ENCODE data around the gene MYRIP.

- TF ChIP-seq CTCF (conservative IDR thresholded peaks at IDR 0.05; ENCODE audit: low read depth in 2 of 2) (no peak), ZNF331 (CRISPR knock-in tag; IDR thresholded peaks at IDR 0.05; ENCODE audit: low read depth) (no peak), POLR2AphosphoS5 (IDR thresholded peaks at IDR 0.05; ENCODE audit: low read depth) (no peak), CREB1 (CRISPR knock-in tag; IDR thresholded peaks at IDR 0.05; ENCODE audit: low read depth) (no peak), EZH2 (IDR thresholded peaks at IDR 0.05; ENCODE audit: low read depth, unreplicated experiment) (no peak), REST (IDR thresholded peaks at IDR 0.05; ENCODE audit: unreplicated experiment) (no peak), ZNF462 (CRISPR knock-in tag; IDR thresholded peaks at IDR 0.05) (no peak)
Observed at GRCh38 chr3:40053663-40054062, 244.3 kb downstream of the MYRIP start.
